Measurements from ENCODE around the gene TIPIN. TPM values are rescaled to one million over a fixed set of nuclear protein-coding genes. Genes with fewer than 3 reads are reported as not detected.

TIPIN gene
- total RNA-seq = 3.0 and 8.0 TPM in 2 replicates

GRCh38 chr15:66356359-66357236 lies at the start of gene TIPIN:
TSS of gene TIPIN (minus strand) at chr15:66356685. CDS start at chr15:66352947, 3,738 bp downstream.

GRCh38 chr15:66386204-66387123 lies 30.0 kb upstream of the TIPIN start, which contains the start of gene MAP2K1:
TSS of gene MAP2K1 (plus strand) at chr15:66386912. CDS start at chr15:66387348, 436 bp downstream.

DNA sequence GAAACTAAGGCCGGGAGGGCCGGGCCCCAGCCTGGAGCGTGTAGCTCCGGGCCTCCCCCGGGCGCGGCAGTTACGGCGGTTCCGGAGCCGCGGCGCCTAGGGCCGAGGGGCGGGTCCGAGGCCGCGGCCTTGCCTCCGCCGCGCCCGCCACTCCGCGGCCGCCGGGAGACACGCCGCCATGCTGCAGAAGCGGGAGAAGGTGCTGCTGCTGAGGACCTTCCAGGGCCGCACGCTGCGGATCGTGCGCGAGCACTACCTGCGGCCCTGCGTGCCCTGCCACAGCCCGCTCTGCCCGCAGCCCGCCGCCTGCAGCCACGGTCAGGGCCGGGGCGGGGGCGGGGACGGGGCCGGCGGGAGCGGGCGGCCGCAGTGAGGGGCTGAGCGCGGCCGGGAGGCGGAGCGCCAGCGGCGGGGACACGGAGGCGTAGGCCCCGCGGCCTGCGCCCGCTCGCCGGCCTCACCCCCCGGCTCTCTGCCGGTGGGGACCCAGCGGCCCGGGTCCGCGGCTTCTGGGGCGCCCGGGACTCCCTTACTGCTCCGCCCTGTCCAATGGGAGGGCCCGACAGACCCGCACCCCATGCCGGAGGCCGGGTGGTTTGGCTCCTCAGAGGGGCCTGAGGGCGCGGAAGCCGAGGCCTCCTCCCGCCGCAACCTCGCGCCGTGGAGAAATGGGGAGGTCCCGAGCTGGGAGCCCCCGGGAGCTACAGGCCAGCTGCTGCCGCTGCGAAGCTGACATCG lies 62.9 kb downstream of the TIPIN start, which contains the start of gene DIS3L:
TSS of gene DIS3L (plus strand) at position 150 of the 738 bp plus-strand sequence. CDS start at position 179, 29 bp downstream.

Other genes starting within 250 kb of the TIPIN start
- gene MEGF11, start 102.9 kb downstream of the TIPIN start, total RNA-seq = 0.16 and 0.38 TPM in 2 replicates
- gene DIS3L, start 63.1 kb downstream of the TIPIN start, total RNA-seq = 9.0 and 13.9 TPM in 2 replicates
- gene MAP2K1, start 30.2 kb upstream of the TIPIN start, total RNA-seq = 26.1 and 42.0 TPM in 2 replicates
- 22.3 and 22.8 TPM in 2 replicates for gene SNAPC5, start 141.1 kb upstream of the TIPIN start, total RNA-seq
- gene RPL4, start 148.2 kb upstream of the TIPIN start, total RNA-seq = 6,003 and 6,582 TPM in 2 replicates
- 5.6 and 22.0 TPM in 2 replicates for gene ZWILCH, start 148.6 kb upstream of the TIPIN start, total RNA-seq
- 0.25 and 0.49 TPM in 2 replicates for gene LCTL, start 209.3 kb upstream of the TIPIN start, total RNA-seq